Cardiac septum (tissue), 1 donor: Measurements from ENCODE around the gene CATSPERE. TPM values are rescaled to one million over a fixed set of nuclear protein-coding genes. Genes with fewer than 3 reads are reported as not detected.

Experiments used
- total RNA-seq: library from RNA; stranded (reverse); fragmentation: NEBNext Ultra II Directional; extraction: Animal tissue kit (Norgen Biotek cat#: 25700); gene quantifications from one replicate; pipeline ENCODE4 v1.2.1, GENCODE V29; 2021
- donor health status: DM: no; HTN: no; CAD: no.

Gene CATSPERE
- total RNA-seq, 1 donor from 2014 or later = 0.38 TPM

Other genes with a start within 250 kb of the CATSPERE start
- 8.6 TPM for gene ADSS2, start 9.4 kb upstream of the CATSPERE start, total RNA-seq
- gene DESI2, start 191.9 kb downstream of the CATSPERE start, total RNA-seq = 23.0 TPM